Uterus (tissue), 2 donors: ENCODE results near the gene CXXC5.

Experiments used
- POLR2A ChIP-seq, 2 donors: fragments of 450-650 bp; IDR thresholded peaks; one replicate each; pipeline ENCODE4 v1.6.1; 2016; ENCODE audit warnings: antibody characterized with exemption in 2 of 2, mild to moderate bottlenecking in 1 of 2, moderate library complexity in 1 of 2
- TF ChIP-seq, protein P1 (sequence below), 4 experiments: fragments of 200-600 bp in 2 of 4; fragments of 450-650 bp in 2 of 4; sonication (generic) in 2 of 4; IDR thresholded peaks; one replicate each; pipeline ENCODE4 v1.5.1; 2016 to 2019; ENCODE audit warnings: antibody characterized with exemption in 4 of 4, mild to moderate bottlenecking in 2 of 4, moderate library complexity in 1 of 4

DNA sequence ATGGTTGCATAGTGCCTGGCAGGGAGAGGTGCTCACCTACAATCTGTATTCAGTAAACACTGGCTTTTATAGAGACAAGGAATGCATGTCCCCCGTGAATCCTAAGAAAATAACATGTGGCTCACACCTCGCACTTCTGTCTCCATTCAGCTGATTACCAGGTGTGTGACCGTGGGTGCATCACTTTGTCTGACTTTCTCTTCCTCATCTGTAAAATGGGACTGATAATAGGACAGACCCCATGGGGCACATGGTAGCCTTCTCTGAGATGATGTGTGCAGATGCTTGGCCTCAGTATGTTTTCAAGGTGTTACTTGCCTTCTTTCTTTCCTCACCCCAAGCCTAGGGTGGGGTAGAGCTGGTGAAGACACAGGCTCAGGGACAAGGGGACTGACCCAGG lies 6.3 kb downstream of the CXXC5 start:
- TF ChIP-seq, protein P1, sequence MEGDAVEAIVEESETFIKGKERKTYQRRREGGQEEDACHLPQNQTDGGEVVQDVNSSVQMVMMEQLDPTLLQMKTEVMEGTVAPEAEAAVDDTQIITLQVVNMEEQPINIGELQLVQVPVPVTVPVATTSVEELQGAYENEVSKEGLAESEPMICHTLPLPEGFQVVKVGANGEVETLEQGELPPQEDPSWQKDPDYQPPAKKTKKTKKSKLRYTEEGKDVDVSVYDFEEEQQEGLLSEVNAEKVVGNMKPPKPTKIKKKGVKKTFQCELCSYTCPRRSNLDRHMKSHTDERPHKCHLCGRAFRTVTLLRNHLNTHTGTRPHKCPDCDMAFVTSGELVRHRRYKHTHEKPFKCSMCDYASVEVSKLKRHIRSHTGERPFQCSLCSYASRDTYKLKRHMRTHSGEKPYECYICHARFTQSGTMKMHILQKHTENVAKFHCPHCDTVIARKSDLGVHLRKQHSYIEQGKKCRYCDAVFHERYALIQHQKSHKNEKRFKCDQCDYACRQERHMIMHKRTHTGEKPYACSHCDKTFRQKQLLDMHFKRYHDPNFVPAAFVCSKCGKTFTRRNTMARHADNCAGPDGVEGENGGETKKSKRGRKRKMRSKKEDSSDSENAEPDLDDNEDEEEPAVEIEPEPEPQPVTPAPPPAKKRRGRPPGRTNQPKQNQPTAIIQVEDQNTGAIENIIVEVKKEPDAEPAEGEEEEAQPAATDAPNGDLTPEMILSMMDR (IDR thresholded peaks at IDR 0.05), result no peak
- TF ChIP-seq POLR2A (IDR thresholded peaks at IDR 0.05), result no peak
